GM12872 (cell line): ENCODE measurements around the gene FAAP100.

Source experiments
- CTCF ChIP-seq: IDR thresholded peaks from 3 replicates; pipeline ENCODE4 v1.5.1; 2011; ENCODE audit warnings: low read depth, mild to moderate bottlenecking, low read length, moderate library complexity; ENCODE audit not compliant: insufficient read depth

FAAP100 gene

GRCh38 chr17:81510785-81511553 lies 41.2 kb downstream of the FAAP100 start:
- TF ChIP-seq CTCF = no peak

- TF ChIP-seq CTCF = no peak
These were observed 42.0 kb downstream of the FAAP100 start for GRCh38 chr17:81509972-81510784.

GRCh38 chr17:81509207-81509971 lies 42.8 kb downstream of the FAAP100 start:
- no peak for TF ChIP-seq CTCF

GRCh38 chr17:81508639-81509206 lies 43.4 kb downstream of the FAAP100 start:
- no peak for TF ChIP-seq CTCF

GRCh38 chr17:81503619-81504018 lies 48.5 kb downstream of the FAAP100 start:
- no peak for TF ChIP-seq CTCF

GRCh38 chr17:81502471-81503017 lies 49.6 kb downstream of the FAAP100 start:
- TF ChIP-seq CTCF = no peak
